GM12872 (cell line): ENCODE measurements around the gene DPCD.

Source experiments
- TF ChIP-seq, protein P1 (sequence below): IDR thresholded peaks from 3 replicates; pipeline ENCODE4 v1.5.1; 2011; ENCODE audit warnings: low read depth, mild to moderate bottlenecking, low read length, moderate library complexity; ENCODE audit not compliant: insufficient read depth

DPCD gene

DNA sequence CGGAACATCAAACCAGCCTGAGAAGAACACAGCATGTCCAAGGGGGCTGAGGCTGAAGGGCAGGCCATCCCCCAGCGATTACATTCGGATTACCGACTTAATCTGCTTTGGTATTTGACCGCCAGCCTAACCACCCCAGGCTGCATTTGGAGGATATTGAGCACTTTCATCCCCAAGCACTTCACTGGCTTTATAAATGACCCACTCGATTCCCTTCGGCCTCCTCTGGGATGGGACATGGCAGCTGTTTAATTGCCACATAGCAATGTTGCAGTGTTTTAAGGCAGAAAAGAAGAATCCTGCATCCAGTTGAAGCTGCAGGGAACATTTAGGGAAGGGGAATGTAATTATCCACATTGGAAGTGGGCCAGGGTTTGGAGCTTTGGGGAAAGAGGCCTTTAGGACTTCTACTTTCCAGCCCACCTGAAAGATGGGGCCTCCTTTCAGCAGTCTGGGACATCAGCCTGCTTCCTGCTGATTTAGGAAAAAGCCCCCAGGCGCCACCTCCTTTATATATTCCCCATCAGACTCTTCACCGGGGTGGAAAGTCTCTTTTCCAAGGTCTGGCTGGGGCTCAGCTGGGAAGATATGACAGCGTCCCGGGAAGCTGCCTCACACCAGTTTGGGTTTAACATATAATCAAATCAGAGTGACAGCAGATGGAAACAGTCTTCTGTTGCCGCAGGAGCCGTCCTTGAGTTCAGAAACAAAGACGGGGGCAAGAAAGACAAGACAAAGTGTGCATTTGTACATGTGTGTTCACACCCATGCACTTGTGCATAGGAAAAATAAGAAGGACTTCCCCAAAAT, 9.2 kb downstream of the DPCD start:
- TF ChIP-seq, protein P1, sequence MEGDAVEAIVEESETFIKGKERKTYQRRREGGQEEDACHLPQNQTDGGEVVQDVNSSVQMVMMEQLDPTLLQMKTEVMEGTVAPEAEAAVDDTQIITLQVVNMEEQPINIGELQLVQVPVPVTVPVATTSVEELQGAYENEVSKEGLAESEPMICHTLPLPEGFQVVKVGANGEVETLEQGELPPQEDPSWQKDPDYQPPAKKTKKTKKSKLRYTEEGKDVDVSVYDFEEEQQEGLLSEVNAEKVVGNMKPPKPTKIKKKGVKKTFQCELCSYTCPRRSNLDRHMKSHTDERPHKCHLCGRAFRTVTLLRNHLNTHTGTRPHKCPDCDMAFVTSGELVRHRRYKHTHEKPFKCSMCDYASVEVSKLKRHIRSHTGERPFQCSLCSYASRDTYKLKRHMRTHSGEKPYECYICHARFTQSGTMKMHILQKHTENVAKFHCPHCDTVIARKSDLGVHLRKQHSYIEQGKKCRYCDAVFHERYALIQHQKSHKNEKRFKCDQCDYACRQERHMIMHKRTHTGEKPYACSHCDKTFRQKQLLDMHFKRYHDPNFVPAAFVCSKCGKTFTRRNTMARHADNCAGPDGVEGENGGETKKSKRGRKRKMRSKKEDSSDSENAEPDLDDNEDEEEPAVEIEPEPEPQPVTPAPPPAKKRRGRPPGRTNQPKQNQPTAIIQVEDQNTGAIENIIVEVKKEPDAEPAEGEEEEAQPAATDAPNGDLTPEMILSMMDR: no peak

- TF ChIP-seq, protein P1: no peak
Measured at GRCh38 chr10:101601541-101601940, 13.4 kb downstream of the DPCD start.

GRCh38 chr10:101602761-101603398, 14.8 kb downstream of the DPCD start:
- TF ChIP-seq, protein P1: peak; percentile 94

DNA sequence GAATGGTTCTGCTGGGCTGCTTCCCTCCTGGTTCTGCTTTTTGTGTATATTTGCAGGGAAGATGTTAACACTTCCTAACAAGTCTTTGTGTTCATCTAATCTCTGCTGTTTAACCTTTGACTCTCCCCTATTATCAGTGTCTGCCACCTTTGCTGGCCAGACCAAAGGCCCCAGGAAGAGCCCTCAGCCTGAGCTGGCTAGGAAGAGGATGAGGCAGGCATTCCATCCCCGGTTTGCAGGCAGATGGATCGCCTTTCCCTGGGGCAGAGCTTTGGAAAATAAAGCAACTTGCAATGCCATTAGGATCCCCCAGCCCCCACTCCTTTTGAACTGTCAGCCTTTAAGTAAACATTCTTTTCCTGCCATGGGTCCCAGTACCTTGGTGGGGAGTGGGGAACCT, 19.0 kb downstream of the DPCD start:
- TF ChIP-seq, protein P1: no peak

DNA sequence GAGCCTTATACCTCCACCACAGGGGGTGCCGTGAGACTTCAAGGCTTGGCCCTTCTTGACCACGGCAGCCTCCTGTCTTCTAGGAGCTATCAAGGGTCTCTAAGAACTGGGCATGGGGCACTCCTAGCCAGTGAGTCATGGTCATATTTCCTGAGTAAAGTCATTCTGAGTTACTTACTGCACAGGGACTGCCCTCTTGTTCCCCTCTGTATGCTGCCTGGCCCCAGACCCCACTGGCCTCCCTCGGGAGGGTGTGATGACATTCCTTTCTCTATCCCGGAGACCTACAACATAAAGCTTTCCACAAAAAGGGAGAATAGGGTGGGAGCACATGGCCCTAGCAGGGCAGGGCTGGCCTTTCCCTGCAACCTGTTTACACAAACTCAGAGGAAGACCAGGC, 21.4 kb downstream of the DPCD start:
- TF ChIP-seq, protein P1: no peak

- TF ChIP-seq, protein P1: no peak
Measured at GRCh38 chr10:101611096-101611905, 23.2 kb downstream of the DPCD start.

- TF ChIP-seq, protein P1: no peak
Measured at GRCh38 chr10:101612086-101612485, 24.0 kb downstream of the DPCD start.
